NCI-H2107 treated with DMSO at 0.1 percent for 48 hours (cell line): Measurements from ENCODE around the gene PRAMEF14.
"Not testable (repeated sequence)": the region's sequence is repeated elsewhere in the genome, so short reads cannot be mapped to it uniquely, and the experiment has no call there.

Experiments
- DNase-seq: peaks from one replicate; lab custom pipeline; 2025; ENCODE audit not compliant: unreplicated experiment; lab: John Stamatoyannopoulos, UW

The PRAMEF14 gene

GRCh38 chr1:13347034-13347433 is at the start of gene PRAMEF14:
TSS of gene PRAMEF14 (minus strand) at chr1:13347134. CDS start at chr1:13345314, 1,820 bp downstream.
- DNase-seq = not testable (repeated sequence)

DNA sequence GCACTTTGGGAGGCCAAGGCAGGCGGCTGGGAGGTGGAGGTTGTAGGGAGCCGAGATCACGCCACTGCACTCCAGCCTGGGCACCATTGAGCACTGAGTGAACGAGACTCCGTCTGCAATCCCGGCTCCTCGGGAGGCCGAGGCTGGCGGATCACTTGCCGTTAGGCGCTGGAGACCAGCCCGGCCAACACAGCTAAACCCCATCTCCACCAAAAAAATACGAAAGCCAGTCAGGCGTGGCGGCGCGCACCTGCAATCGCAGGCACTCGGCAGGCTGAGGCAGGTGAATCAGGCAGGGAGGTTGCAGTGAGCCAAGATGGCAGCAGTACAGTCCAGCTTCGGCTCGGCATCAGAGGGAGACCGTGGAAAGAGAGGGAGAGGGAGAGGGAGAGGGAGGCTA is 48.4 kb upstream of the PRAMEF14 start:
- not testable (repeated sequence) for DNase-seq

DNA sequence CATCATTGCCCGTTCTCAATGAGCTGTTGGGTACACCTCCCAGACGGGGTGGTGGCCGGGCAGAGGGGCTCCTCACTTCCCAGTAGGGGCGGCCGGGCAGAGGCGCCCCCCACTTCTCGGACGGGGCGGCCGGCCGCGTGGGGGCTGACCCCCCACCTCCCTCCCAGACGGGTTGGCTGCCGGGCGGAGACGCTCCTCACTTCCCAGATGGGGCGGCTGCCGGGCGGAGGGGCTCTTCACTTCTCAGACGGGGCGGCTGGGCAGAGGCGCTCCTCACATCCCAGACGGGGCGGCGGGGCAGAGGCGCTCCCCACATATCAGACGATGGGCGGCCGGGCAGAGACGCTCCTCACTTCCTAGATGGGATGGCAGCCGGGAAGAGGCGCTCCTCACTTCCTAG is 47.8 kb upstream of the PRAMEF14 start:
- DNase-seq = not testable (repeated sequence)

DNA sequence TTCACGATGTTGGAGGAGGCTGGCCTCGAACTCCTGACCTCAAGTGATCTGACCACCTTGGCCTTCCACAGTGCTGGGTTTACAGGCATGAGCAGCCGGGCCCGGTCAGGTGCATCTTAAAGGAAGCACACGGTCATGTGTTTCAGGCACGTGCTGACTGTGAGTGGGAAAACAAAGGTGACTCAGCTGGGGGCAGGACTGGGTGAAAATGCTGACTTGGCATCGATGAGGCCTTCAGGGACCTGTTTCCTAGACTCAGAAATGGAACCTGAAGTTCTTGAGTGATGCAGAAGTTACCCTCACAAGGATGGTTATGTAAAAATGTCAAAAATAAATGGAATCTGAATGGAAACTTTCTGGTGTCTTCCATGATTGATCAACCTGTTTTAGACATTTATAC is 46.1 kb upstream of the PRAMEF14 start:
- not testable (repeated sequence) for DNase-seq

DNA sequence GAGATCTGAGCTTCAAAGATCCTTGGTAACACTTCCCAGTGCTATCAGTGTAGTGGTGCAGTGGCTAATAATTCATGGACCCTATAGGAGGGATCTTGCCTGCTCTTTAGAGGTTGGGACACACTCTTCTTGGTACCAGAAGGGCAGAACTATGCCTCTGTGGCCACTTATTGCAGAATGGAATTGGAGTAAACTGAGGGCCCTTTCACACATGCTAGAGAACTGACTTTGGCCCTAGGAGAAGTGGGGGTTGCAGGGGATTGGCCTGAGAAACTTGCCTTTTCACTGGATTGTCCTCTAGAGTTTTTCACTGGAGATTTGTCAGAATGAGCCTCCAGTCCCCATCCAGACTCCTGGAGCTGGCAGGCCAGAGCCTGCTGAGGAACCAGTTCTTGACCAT is 42.4 kb upstream of the PRAMEF14 start, which contains the start of gene PRAMEF17:
TSS of gene PRAMEF17 (plus strand) at position 301 of the 400 bp plus-strand sequence. CDS start at position 327, 26 bp downstream.
- not testable (repeated sequence) for DNase-seq

GRCh38 chr1:13380380-13380779 is 33.4 kb upstream of the PRAMEF14 start:
- not testable (repeated sequence) for DNase-seq

DNA sequence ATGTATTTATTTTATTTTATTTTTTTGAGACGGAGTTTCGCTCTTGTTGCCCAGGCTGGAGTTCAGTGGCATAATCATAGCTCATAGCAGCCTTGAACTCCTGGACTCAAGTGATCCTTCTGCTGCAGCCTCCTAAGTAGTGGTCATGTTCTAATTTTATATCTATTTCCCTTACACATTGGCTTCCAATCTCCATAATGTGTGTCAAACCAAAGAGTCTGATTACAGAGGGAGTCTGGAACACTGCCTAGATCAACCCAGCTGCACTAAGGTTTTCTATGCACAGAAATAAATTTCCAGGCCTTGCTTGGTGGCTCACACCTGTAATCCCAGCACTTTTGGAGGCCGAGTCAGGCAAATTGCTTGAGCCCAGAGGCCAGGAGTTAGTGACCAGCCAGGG is 32.0 kb upstream of the PRAMEF14 start:
- DNase-seq = not testable (repeated sequence)

GRCh38 chr1:13368544-13368943 is 21.6 kb upstream of the PRAMEF14 start:
- not testable (repeated sequence) for DNase-seq

GRCh38 chr1:13366536-13366935 is 19.6 kb upstream of the PRAMEF14 start:
- DNase-seq = not testable (repeated sequence)

GRCh38 chr1:13364928-13365327 is 18.0 kb upstream of the PRAMEF14 start:
- not testable (repeated sequence) for DNase-seq

GRCh38 chr1:13362364-13362763 is 15.4 kb upstream of the PRAMEF14 start:
- DNase-seq = not testable (repeated sequence)

GRCh38 chr1:13356774-13357173 is 9.8 kb upstream of the PRAMEF14 start:
- peak; percentile 4 for DNase-seq

GRCh38 chr1:13354475-13354874 is 7.5 kb upstream of the PRAMEF14 start:
- DNase-seq = not testable (repeated sequence)

- not testable (repeated sequence) for DNase-seq
Observed at GRCh38 chr1:13353476-13353875, 6.5 kb upstream of the PRAMEF14 start.

DNA sequence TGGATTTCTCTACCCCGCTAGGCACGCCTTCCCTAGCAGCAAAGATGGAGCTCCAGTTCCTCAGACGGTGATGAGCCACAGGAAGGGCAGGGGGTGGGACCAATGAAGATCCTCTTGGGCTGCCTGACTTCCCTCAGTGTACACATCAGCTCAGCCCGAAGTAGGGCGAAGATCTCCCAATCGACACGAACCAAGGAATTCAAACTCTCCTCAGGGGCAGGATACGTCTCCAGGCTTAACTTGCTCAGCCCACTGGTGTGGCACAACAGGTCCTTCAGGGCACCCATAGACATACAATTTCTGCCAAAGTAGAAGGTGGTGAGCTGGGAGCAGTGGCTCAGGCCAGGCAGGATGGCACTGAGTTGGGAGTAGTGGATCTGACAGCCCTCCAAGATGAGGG is 4.4 kb downstream of the PRAMEF14 start:
- DNase-seq = not testable (repeated sequence)

DNA sequence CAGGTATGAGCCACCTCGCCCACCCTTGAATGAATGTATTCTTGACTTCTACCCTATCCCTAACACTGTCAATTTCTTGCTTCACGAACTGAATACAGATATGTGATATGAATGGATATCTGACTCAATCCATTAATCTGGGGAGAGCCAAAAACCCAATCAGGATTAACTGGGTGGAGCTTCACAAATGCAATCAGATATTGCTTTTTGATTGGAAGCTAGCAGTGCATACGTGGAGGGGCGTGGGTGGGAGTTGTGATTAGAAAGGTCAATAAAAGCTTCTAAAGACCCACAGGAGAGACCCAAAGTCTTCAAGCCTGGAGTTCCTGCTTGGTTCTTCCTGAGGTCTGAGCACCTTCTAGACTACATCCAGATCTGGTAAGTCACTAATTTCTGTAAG is 31.7 kb downstream of the PRAMEF14 start, which contains the start of gene PRAMEF15:
TSS of gene PRAMEF15 (plus strand) at position 301 of the 400 bp plus-strand sequence. CDS start 2,827 bp downstream, outside the sequence.
- not testable (repeated sequence) for DNase-seq

DNA sequence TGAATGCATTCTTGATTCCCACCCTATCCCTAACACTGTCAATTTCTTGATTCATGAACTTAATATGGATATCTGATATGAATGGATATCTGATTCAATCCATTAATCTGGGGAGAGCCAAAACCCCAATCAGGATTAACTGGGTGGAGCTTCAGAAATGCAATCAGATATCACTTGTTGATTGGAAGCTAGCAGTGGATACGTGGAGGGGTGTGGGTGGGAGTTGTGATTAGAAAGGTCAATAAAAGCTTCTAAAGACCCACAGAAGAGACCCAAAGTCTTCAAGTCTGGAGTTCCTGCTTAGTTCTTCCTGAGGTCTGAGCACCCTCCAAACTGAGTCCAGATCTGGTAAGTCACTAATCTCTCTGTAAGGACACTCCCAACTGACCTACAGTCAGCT is 43.7 kb downstream of the PRAMEF14 start, which contains the start of gene PRAMEF33:
TSS of gene PRAMEF33 (plus strand) at position 301 of the 400 bp plus-strand sequence. CDS start 2,416 bp downstream, outside the sequence.
- DNase-seq = not testable (repeated sequence)

DNA sequence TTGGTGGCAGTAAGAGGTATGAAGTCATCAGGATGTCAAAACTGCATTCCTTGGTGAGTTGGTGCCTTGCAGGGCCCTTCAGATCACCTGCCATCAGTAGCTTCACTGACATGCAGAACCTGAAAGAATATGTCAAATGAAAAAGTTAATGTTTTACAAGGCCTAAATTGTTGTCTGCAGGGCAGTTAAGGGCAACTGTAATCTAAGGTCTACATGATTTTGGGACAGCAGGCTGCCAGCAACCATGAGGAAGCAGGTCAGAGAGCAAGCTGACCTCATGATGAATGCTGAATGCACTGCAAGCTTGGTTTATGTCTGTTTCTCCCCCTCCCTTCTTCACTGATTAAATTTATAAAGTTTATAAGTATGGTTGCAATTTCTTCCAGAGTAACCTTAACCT is 44.7 kb downstream of the PRAMEF14 start:
- DNase-seq = not testable (repeated sequence)

- not testable (repeated sequence) for DNase-seq
Observed at GRCh38 chr1:13298699-13299098, 48.2 kb downstream of the PRAMEF14 start.

- DNase-seq = not testable (repeated sequence)
Observed at GRCh38 chr1:13297216-13297931, 49.6 kb downstream of the PRAMEF14 start.
